Non-pigmented ciliary epithelial cell (primary cell): ENCODE data around the gene XRCC2.

Source experiments
- DNase-seq: peaks from one replicate; pipeline ENCODE4 v3.0.0-alpha.2; 2010; ENCODE audit warnings: low read depth

XRCC2 gene

DNA sequence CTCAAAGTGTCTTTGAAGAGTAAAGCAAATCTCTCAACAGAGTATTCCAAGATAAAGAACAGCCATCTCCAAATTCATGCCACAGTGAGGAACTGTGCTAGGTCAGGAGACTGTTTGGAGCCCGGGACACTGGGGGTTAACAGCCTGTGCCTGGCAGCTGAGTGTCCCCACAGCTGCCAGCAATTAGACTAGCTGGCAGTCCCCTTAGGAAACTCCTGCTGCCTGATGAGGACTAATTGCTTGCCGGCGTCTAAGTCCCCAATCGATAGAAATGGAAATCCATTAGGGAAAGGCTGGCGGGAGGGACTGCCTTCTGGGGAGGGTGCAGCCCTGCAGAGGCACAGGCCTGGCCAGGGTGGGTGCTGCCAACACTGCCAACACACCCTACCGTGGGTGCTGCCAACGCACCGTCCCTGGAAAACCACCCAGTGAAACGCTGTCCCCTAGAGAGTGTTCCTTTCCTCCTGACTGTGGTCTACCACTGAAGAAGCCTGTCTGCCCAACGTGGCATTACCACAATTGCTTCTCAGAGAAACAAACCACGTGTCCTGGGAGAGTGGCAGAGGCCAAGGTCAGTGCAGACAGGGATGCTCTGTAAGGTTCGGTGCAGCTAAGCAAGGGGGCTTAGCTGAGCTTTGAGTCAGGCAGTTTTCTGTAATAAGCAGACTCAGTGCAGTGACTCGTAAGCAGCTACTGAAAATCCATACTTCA, 60.8 kb downstream of the XRCC2 start:
- no peak for DNase-seq

DNA sequence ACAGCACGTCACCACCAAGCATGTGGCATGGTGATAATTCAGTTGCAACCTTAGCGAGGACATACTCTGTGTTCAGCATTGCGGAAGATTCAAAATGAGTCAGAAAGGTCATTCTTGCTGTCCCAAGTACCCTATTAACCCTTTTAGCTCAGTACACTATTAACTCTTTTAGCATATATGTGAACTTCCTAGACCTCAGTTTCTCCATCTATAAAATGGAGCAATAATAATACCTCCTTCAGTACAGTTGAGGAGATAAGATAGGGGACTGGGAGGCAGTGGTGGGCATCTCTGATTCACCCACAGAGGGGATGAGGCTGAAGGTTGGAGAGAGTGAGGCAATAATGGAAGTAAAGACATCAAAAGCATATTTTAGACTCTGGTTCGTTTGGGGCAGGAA, 67.3 kb downstream of the XRCC2 start:
- no peak for DNase-seq

DNA sequence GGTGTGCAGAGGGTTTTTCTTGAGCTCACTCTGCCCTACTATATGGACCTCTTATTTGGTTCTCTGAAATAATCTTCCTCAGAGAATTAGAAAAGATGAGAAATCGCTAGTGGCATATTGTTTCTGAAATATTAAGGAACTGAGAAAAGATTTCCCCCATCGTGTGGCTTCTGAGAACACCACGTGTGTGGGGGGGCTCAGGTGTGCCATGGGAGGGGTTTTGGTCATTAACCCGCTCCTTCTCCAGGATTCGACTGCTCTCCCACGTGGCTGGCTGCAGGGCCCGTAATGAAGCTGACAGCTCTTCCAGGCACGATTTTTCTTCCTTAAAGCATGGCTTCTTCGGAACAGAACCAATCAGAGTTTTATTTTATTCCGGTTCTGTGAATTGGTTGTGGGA, 67.7 kb downstream of the XRCC2 start:
- no peak for DNase-seq

DNA sequence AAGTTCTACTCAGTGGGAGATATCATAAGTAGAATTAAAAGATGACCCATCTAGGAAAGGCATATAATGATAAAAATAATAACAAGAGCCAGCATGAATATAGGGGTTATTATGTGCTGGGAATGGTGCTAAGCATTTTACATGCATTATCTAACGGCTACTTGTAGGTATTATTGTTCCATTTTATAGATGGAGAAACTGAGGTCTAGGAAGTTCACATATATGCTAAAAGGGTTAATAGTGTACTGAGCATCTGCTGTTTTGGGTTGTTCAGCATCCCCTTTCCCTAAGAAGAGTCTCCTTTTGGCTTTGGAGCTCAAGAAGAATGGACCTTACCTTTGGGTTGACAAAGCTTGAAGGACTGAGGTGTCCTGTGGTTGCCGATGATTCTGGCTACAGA, 68.9 kb downstream of the XRCC2 start:
- no peak for DNase-seq

DNA sequence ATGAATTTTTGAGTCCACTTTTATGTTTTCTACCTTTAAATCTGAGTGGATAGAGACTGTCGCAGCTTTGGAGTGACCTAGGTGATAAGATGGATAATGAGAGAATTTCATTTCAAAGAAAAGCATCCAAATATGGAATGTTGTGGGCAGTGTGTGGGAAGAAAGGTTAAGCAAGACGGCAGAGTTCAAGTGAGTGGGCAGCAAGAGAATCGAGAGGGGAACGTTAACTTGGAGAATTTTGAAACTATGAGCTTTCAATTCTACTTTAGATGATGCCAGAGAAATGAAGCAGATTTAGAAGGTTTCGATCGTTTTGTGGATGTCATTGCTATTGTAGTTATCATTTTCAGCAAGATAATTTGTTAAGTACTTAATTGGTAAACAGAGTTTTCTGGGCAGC, 73.0 kb downstream of the XRCC2 start:
- peak; percentile 30 for DNase-seq

DNA sequence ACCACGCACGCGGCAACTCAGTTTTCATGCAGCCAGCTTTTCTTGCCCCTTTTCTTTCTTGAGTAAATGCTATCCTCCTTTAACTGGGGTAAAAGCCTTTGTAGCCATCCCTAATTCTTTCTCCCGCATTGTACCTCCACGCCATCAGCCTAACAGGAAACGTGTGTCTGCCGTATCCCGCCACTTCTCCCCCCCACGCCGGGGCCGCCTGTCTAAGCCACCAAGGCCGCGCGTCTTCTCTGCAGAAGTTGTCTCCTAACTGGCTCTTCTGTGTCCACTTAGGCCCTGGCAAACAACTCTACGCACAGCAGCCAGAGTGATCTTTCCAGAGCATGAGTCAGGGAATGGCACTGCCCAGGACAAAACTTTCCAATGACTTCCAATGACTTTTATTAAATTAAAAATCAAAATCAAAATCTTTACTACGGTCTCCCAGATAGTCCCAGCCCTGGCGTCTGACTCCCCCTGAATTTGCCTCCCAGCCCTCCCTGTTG, 74.6 kb downstream of the XRCC2 start:
- no peak for DNase-seq

DNA sequence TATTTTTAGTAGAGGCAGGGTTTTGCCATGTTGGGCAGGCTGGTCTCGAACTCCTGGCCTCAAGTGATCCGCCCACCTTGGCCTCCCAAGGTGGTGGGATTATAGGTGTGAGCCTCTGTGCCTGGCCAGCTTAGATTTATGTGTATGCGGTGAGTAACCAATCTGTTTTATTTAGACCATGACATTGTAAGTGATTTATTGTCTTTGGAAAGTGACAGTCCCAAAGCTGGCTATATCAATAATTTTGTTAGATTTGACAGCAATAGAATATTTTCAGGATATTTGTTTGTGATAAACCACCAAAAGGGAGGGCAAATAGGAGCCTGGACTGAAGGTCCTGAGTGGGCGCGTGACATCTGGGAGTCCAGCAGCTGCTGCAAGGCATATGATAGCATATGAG, 75.7 kb downstream of the XRCC2 start:
- no peak for DNase-seq

DNA sequence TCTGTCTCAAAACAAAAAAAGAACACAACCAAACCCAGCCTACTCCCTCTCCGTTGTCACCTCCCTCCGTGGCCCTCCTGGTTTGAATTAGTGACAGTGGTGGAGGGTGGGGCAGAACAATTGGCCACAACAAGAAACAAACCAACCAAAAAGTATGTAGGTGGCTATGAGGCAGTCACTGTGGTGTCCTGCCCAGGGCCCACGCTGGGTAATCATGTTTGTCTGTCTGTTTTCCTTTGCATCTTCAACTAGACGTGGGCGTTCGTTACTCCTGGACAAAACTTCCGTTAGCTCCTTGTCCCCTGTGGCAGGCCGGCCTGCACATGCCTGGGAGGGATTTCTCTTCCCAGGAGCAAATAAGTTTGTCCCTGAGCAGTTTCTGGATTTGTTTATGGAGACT, 78.4 kb downstream of the XRCC2 start:
- no peak for DNase-seq

DNA sequence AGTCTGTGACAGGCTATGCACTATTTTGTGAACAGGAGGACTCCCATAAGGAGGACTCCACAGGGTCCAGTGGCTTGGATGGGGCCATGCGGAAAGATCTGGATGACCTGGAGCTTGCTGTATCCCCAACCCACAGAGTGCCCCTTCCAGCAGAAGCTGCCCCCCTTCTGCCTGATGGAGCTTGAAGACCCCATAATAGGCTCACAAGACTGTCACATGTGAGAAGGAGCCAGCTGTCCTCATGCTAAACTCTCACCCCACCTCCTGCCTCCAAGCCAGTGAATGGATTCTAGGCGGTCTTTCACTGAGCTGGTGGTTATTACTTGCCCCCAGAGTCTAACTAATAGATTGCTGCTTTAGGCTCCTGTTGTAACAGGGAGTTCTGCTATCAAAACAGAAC, 79.1 kb downstream of the XRCC2 start:
- no peak for DNase-seq
